NCI-H748 (cell line): ENCODE measurements around the gene FUBP1.
A peak's percentile ranks its signal among the peaks of the same experiment; 100 is the strongest.
"Not testable (repeated sequence)": the region's sequence is repeated elsewhere in the genome, so short reads cannot be mapped to it uniquely, and the experiment has no call there.

ENCODE experiments used
- DNase-seq: peaks from one replicate; lab custom pipeline; 2025; ENCODE audit not compliant: unreplicated experiment; lab: John Stamatoyannopoulos, UW

The FUBP1 gene

GRCh38 chr1:77978969-77979876 is at the start of gene FUBP1:
FUBP1 (minus strand) TSS chr1:77979072; CDS start chr1:77979004, 68 bp downstream.
- peak; percentile 99 for DNase-seq

DNA sequence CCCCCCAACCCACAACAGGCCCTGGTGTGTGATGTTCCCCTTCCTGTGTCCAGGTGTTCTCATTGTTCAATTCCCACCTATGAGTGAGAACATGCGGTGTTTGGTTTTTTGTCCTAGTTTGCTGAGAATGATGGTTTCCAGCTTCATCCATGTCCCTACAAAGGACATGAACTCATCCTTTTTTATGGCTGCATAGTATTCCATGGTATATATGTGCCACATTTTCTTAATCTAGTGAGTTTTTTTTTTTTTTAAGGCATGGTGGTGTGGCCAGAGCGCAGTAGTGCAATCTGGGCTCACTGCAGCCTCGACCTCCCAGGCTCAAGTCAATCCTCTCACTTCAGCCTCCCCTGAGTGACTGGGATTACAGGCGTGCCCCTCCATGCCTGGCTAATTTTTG is 42.3 kb upstream of the FUBP1 start:
- DNase-seq, result not testable (repeated sequence)

GRCh38 chr1:78019024-78019423 is 40.2 kb upstream of the FUBP1 start:
- no peak for DNase-seq

GRCh38 chr1:78015148-78015547 is 36.3 kb upstream of the FUBP1 start:
- no peak for DNase-seq

GRCh38 chr1:78011050-78011449 is 32.2 kb upstream of the FUBP1 start:
- no peak for DNase-seq

DNA sequence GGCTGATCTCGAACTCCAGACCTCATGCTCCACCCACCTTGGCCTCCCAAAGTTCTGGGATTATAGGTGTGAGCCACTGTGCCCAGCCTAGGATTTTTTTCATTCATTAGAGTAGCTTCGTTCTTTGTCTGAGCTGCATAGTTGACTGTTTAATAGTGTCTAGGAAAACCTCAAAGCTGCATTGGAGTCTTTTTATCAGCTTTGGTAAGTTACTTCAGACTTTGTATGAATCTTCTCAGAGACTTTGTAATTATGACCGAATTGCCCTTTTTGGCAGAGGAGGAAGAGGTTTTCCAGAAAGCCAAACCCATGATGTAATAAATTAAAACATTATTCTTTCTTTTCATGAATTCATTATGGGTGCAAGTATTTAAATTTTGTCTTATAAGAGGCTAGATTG is 31.0 kb upstream of the FUBP1 start:
- DNase-seq, result no peak

DNA sequence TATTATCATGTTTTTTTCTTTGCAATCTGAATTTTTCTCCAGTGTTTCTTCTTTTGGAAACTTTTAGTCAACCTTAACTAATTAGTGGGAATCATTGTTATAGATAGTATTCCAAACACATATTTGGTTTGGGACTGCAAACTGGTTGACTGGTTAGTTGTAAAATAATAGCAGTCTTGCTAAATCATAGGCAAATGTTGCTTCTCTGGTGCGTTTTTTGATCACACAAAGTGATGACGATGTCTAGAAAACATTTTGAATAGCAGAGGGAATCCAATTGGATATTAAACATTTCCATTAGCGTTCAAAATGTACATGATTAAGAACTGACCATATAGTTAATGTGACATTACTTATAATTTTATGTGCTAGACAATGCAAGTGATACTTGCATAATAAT is 30.4 kb upstream of the FUBP1 start:
- no peak for DNase-seq

GRCh38 chr1:78007677-78008341 is 28.9 kb upstream of the FUBP1 start:
- DNase-seq, result no peak

- no peak for DNase-seq
These were observed 27.6 kb upstream of the FUBP1 start for GRCh38 chr1:78006521-78006920.

- peak; percentile 3 for DNase-seq
These were observed 26.9 kb upstream of the FUBP1 start for GRCh38 chr1:78005755-78006154.

GRCh38 chr1:78005448-78005722 is 26.5 kb upstream of the FUBP1 start:
- DNase-seq, result no peak

DNA sequence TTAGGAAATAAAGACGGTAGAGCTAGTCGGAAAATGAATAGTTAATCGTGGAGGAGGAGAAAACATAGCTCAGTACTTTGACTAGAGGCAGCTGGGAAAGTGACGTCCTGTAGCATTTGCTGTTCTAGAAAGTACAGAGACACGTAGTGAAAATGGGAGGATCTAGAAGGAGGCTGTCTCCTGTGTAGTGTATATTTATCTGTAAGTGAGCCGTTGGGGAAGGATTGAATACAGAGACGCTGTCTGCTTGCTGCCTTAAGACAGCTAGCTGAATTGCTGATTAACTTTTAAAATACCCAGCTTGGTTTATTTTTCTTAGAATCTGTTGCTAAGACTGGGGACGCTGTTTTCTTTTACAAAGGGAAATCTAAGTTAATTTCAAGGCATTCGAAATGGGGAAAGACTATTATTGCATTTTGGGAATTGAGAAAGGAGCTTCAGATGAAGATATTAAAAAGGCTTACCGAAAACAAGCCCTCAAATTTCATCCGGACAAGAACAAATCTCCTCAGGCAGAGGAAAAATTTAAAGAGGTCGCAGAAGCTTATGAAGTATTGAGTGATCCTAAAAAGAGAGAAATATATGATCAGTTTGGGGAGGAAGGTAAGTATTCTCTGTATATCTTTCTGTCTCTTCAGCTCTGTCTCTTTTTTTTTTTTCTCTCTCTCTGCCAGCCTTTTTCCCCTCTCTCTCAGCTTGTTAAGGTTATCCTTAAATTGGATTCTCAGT is 26.0 kb upstream of the FUBP1 start, which contains the start of gene DNAJB4:
Gene DNAJB4, plus strand, starts transcription at position 221 of the 729 bp plus-strand sequence. Its CDS starts 172 bp downstream, at position 393.
- peak; percentile 69 for DNase-seq

DNA sequence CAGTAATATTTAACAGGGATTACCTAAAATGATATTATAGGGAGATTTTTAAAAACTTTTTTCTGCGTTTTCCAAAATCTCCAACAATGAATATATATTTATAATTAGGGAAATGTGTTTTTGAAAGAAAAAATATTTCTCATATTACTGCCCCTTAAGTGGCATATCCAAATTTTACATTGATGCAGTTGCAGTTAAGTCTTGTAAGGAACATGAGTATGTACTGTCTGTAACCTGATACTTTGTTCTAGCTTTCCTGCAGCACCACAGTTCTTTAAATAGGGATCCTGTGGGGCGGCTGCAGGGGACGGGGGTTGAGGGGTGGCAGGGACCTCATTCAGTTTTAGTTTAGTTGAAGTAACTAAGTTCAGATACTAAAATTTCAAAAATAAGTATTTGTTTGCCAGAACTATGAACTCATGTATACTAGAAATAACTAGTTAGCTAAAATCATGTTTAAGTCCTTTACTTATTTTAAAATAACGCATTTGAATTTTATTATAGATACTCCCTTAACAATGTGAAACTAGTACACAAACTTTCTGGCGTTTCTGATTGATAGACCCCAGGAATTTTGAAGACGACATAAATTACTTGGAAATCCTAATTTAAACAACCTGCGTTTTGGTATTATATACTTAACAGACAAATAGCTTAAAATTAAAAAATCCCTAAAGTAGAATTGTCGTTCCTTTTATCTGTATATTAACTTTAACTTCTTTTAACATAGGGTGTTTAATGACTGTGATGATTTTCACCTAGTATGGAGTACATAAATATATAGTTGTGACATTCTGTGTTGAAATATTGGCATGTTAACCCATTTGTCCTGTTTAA is 25.2 kb upstream of the FUBP1 start:
- peak; percentile 44 for DNase-seq

DNA sequence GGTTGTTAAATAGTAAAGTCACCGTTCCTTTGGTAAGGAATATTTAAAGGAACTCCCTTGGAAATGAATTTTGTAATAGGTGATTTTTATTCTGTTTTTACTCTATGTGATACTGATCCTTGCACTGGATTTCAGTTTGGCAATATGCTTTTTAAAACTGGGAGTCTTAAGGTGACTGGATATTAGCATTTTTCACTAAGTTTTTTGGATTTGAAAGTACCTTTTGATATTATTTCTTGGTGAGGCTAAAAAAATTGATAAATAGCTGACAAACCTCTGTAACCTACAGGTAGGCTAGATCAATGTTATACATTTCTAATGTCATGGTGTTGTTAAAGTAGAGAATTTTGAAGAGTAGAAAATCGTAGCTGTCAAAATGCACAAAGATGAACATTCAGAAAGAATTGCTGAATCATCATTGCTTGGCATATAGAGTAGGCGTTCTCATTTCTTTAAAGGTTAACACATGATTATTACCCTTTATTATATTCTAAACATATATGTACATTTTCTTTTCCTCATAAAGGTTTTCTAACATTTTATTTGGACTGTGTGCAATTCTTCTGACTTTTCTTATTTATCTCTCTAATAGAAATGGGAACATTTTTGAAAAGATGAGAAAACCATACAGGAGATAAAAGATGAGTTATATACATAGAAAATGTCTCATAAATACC is 24.3 kb upstream of the FUBP1 start:
- DNase-seq, result no peak

GRCh38 chr1:78000536-78000935 is 21.7 kb upstream of the FUBP1 start:
- not testable (repeated sequence) for DNase-seq

- no peak for DNase-seq
These were observed 17.9 kb upstream of the FUBP1 start for GRCh38 chr1:77996734-77997133.

DNA sequence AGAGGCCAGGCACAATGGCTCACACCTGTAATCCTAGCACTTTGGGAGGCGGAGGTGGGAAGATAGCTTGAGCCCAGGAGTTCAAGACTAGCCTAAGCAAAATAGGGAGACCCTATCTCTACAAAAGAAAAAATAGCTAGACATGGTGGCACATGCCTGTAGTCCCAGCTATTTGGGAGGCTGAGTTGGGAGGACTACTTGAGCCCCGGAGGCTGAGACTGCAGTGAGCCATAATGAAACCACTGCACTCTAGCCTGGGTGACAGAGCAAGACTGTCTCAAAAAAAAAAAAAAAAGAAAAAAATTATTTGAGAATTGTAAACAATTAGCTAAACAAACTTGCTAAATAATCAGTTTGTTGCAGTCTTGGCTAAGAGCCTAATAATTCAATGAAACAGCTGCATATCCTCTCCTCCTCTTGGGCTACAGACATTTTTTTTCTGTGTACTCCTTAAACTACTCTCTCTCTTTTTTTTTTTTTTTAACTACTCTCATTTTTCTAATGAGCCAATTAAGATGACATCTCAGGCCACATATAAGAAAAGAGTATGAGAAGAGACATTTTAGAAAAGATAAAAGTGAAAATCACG is 15.3 kb upstream of the FUBP1 start:
- no peak for DNase-seq

DNA sequence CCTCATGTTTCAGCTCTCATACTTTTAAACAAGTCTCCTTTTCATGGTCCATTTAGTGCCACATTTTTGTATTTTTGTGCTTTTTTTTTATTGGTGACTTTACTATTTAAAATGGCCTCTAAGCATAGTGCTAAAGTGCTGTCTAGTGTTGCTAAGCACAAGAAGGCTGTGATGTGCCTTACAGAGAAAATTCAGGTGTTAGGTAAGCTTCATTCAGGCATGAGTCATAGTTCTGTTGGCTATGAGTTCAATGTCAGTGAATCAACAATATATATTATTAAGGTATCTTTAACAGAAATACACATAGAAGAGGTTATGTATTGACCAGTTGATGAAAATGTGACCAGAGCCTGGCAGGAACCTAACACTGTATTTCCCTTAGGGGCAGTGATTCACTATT is 12.8 kb upstream of the FUBP1 start:
- no peak for DNase-seq

DNA sequence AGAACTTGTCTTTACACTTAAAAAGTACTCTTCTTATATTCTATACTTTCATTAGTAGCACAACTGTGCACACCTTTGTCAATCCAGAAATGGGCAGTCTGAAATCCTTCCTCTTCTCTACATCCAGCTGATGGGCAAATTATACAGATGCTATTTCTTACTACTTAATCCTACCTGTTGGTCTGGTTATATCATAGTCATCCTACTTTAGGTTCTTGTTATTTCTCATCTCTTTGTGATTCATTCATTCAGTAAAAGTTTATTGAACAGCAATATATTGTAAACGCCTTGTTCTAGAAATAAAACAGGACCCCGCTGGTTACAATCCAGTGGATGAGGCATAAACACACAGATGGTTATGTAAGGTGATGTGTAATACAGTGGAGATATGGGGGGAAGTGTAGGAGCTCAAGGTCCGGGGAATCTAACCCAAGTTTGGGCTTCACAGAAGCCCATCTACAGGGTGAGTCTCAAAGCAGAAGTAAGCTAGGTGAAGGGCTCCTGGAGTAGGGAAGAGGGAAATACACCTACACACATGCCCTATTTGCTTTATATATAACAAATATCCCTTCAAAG is 11.8 kb upstream of the FUBP1 start:
- DNase-seq, result no peak

DNA sequence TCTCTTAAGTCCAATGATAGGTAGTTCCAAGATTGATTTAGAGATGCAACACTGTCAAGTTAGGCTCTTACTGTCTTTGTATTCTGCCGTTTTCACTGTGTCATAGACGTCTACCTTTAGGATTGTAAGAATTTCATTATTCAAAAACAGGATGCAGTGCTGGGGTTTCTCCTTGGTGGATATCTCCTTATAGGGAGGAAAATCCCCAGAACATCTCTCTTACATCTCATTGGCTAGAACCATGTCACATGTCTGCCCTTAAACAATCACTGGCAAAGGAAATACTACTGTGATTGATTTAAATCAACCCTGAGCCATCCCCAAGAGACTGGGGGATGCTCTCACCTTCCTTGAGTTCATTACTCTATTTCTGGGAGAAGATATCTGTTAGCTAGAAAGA is 10.9 kb upstream of the FUBP1 start:
- no peak for DNase-seq
